Immature natural killer cell (primary cell): Measurements from ENCODE around the gene PSTPIP2. TPM values are rescaled to one million over a fixed set of nuclear protein-coding genes. Genes with fewer than 3 reads are reported as not detected.
"Not testable (repeated sequence)": the region's sequence is repeated elsewhere in the genome, so short reads cannot be mapped to it uniquely, and the experiment has no call there.

Experiments
- DNase-seq, 3 donors: peaks; one replicate each; pipeline ENCODE4 v3.0.0; 2022; ENCODE audit warnings: mixed read lengths in 1 of 3
- H3K27ac Mint-ChIP-seq, 6 donors: one replicate each; pipeline ENCODE4 v1.8.0; 2020; ENCODE audit warnings: mixed read lengths in 6 of 6, mild to moderate bottlenecking in 5 of 6, inconsistent platforms in 4 of 6, moderate library complexity in 3 of 6
- H3K27me3 Mint-ChIP-seq, 3 donors: one replicate each; pipeline ENCODE4 v1.8.0; 2020 to 2021; ENCODE audit warnings: low read depth in 3 of 3, mild to moderate bottlenecking in 3 of 3, mixed read lengths in 3 of 3, moderate library complexity in 3 of 3, inconsistent platforms in 1 of 3
- H3K36me3 Mint-ChIP-seq, 3 donors: one replicate each; pipeline ENCODE4 v1.8.0; 2020; ENCODE audit warnings: mixed read lengths in 3 of 3, inconsistent platforms in 2 of 3, mild to moderate bottlenecking in 2 of 3
- H3K4me1 Mint-ChIP-seq, 2 donors: one replicate each; pipeline ENCODE4 v1.8.0; 2020; ENCODE audit warnings: inconsistent platforms in 2 of 2, mild to moderate bottlenecking in 2 of 2, mixed read lengths in 2 of 2, moderate library complexity in 1 of 2
- H3K4me3 Mint-ChIP-seq, 5 donors: one replicate each; pipeline ENCODE4 v1.8.0; 2020; ENCODE audit warnings: mild to moderate bottlenecking in 5 of 5, mixed read lengths in 5 of 5, inconsistent platforms in 3 of 5, moderate library complexity in 3 of 5
- H3K9me3 Mint-ChIP-seq, 6 donors: one replicate each; pipeline ENCODE4 v1.8.0; 2020; ENCODE audit warnings: mild to moderate bottlenecking in 6 of 6, mixed read lengths in 6 of 6, inconsistent platforms in 4 of 6, moderate library complexity in 3 of 6
- polyA plus RNA-seq, 3 donors: library from polyadenylated mRNA; unstranded; fragments of 300-500 nt; fragmentation: Illumina TruSeq; gene quantifications; one replicate each; pipeline ENCODE4 v1.2.3, GENCODE V29; 2021

The PSTPIP2 gene
- polyA plus RNA-seq, 3 donors from 2014 or later, result 27.7 to 37.7 (median 31.6) TPM

- H3K4me3 Mint-ChIP-seq, result no peak overlapping the region
- no peak for DNase-seq
- no peak overlapping the region for H3K27ac Mint-ChIP-seq
- H3K4me1 Mint-ChIP-seq, result peaks cover 17 to 23% of the 10 kb centered on the region in 2 donors
- peaks cover 37 to 53% (median 51%) of the 10 kb centered on the region in 3 donors for H3K36me3 Mint-ChIP-seq
- no peaks in the 10 kb centered on the region for H3K27me3 Mint-ChIP-seq
- H3K9me3 Mint-ChIP-seq, result peaks cover 0 to 8% (median 5%) of the 10 kb centered on the region in 6 donors
Measured at GRCh38 chr18:46007165-46007564, 64.9 kb downstream of the PSTPIP2 start.

GRCh38 chr18:46002934-46003333 is 69.1 kb downstream of the PSTPIP2 start:
- DNase-seq, result no peak
- Mint-ChIP-seq H3K4me1 (peaks cover 44 to 50% of the 10 kb centered on the region in 2 donors), H3K9me3 (peaks cover 0 to 12% (median 7%) of the 10 kb centered on the region in 6 donors), H3K27ac (peak overlapping the region in 5 of 6 donors; percentile 6 to 32 (median 23)), H3K4me3 (peak overlapping the region in 1 of 5 donors; percentile 26), H3K27me3 (no peaks in the 10 kb centered on the region), H3K36me3 (peaks cover 17 to 34% (median 31%) of the 10 kb centered on the region in 3 donors)

GRCh38 chr18:46001892-46002291 is 70.2 kb downstream of the PSTPIP2 start:
- DNase-seq, result no peak
- H3K27ac Mint-ChIP-seq, result peak overlapping the region in 1 of 6 donors; percentile 71
- H3K36me3 Mint-ChIP-seq, result peaks cover 14 to 27% (median 26%) of the 10 kb centered on the region in 3 donors
- H3K27me3 Mint-ChIP-seq, result no peaks in the 10 kb centered on the region
- H3K4me3 Mint-ChIP-seq, result peak overlapping the region in 1 of 5 donors; percentile 9
- peaks cover 52 to 59% of the 10 kb centered on the region in 2 donors for H3K4me1 Mint-ChIP-seq
- H3K9me3 Mint-ChIP-seq, result peaks cover 0 to 12% (median 7%) of the 10 kb centered on the region in 6 donors

- peak overlapping the region in 3 of 5 donors; percentile 2 to 29 (median 26) for H3K4me3 Mint-ChIP-seq
- peaks cover 0 to 4% (median 0%) of the 10 kb centered on the region in 3 donors for H3K27me3 Mint-ChIP-seq
- peaks cover 14 to 27% (median 22%) of the 10 kb centered on the region in 3 donors for H3K36me3 Mint-ChIP-seq
- H3K4me1 Mint-ChIP-seq, result peaks cover 55 to 59% of the 10 kb centered on the region in 2 donors
- no peak for DNase-seq
- H3K27ac Mint-ChIP-seq, result peak overlapping the region in 5 of 6 donors; percentile 57 to 87 (median 62)
- H3K9me3 Mint-ChIP-seq, result peaks cover 0 to 12% (median 7%) of the 10 kb centered on the region in 6 donors
Measured at GRCh38 chr18:46001074-46001473, 71.0 kb downstream of the PSTPIP2 start.

GRCh38 chr18:45999536-45999935 is 72.5 kb downstream of the PSTPIP2 start:
- Mint-ChIP-seq H3K36me3 (peaks cover 18 to 26% (median 19%) of the 10 kb centered on the region in 3 donors), H3K27me3 (peaks cover 0 to 4% (median 0%) of the 10 kb centered on the region in 3 donors), H3K27ac (peak overlapping the region in 5 of 6 donors; percentile 84 to 96 (median 90)), H3K9me3 (peaks cover 0 to 12% (median 7%) of the 10 kb centered on the region in 6 donors), H3K4me1 (peaks cover 57 to 65% of the 10 kb centered on the region in 2 donors), H3K4me3 (no peak overlapping the region)
- no peak for DNase-seq

- peak overlapping the region; percentile 84 to 96 (median 88) for H3K27ac Mint-ChIP-seq
- peaks cover 57 to 64% of the 10 kb centered on the region in 2 donors for H3K4me1 Mint-ChIP-seq
- DNase-seq, result peak; percentile 5 to 21 (median 5)
- peaks cover 0 to 12% (median 7%) of the 10 kb centered on the region in 6 donors for H3K9me3 Mint-ChIP-seq
- peaks cover 0 to 4% (median 0%) of the 10 kb centered on the region in 3 donors for H3K27me3 Mint-ChIP-seq
- peak overlapping the region; percentile 65 to 77 (median 71) for H3K4me3 Mint-ChIP-seq
- peaks cover 18 to 33% (median 27%) of the 10 kb centered on the region in 3 donors for H3K36me3 Mint-ChIP-seq
Measured at GRCh38 chr18:45998244-45998643, 73.8 kb downstream of the PSTPIP2 start.

GRCh38 chr18:45997700-45998151 is 74.3 kb downstream of the PSTPIP2 start:
- H3K4me1 Mint-ChIP-seq, result peaks cover 52 to 59% of the 10 kb centered on the region in 2 donors
- peaks cover 13 to 30% (median 22%) of the 10 kb centered on the region in 3 donors for H3K36me3 Mint-ChIP-seq
- peaks cover 0 to 10% (median 5%) of the 10 kb centered on the region in 6 donors for H3K9me3 Mint-ChIP-seq
- peaks cover 0 to 4% (median 0%) of the 10 kb centered on the region in 3 donors for H3K27me3 Mint-ChIP-seq
- H3K27ac Mint-ChIP-seq, result peak overlapping the region; percentile 84 to 96 (median 88)
- DNase-seq, result peak; percentile 24 to 35 (median 29)
- peak overlapping the region; percentile 65 to 77 (median 71) for H3K4me3 Mint-ChIP-seq

- Mint-ChIP-seq H3K27me3 (peaks cover 0 to 4% (median 0%) of the 10 kb centered on the region in 3 donors), H3K36me3 (peaks cover 13 to 28% (median 18%) of the 10 kb centered on the region in 3 donors), H3K4me1 (peaks cover 33 to 36% of the 10 kb centered on the region in 2 donors), H3K27ac (peak overlapping the region in 3 of 6 donors; percentile 9 to 49 (median 37)), H3K9me3 (no peaks in the 10 kb centered on the region), H3K4me3 (no peak overlapping the region)
- DNase-seq, result no peak
Measured at GRCh38 chr18:45995461-45995860, 76.6 kb downstream of the PSTPIP2 start.

GRCh38 chr18:45993438-45993837 is 78.6 kb downstream of the PSTPIP2 start:
- peaks cover 0 to 4% (median 0%) of the 10 kb centered on the region in 3 donors for H3K27me3 Mint-ChIP-seq

GRCh38 chr18:45992527-45992926 is 79.5 kb downstream of the PSTPIP2 start:
- H3K9me3 Mint-ChIP-seq, H3K4me3 Mint-ChIP-seq, H3K27ac Mint-ChIP-seq, H3K27me3 Mint-ChIP-seq, DNase-seq: not testable (repeated sequence)
- H3K36me3 Mint-ChIP-seq, result peaks cover 25 to 51% (median 42%) of the 10 kb centered on the region in 3 donors
- H3K4me1 Mint-ChIP-seq, result peaks cover 10 to 11% of the 10 kb centered on the region in 2 donors

More at GRCh38 chr18:45993438-45993837, 78.6 kb downstream of the PSTPIP2 start:
- DNase-seq, result no peak
- peaks cover 19 to 20% of the 10 kb centered on the region in 2 donors for H3K4me1 Mint-ChIP-seq
- peaks cover 25 to 45% (median 35%) of the 10 kb centered on the region in 3 donors for H3K36me3 Mint-ChIP-seq
- no peak overlapping the region for H3K4me3 Mint-ChIP-seq
- no peak overlapping the region for H3K27ac Mint-ChIP-seq
- H3K9me3 Mint-ChIP-seq, result no peaks in the 10 kb centered on the region

GRCh38 chr18:45991788-45992187 is 80.3 kb downstream of the PSTPIP2 start:
- H3K36me3 Mint-ChIP-seq, result peaks cover 29 to 55% (median 42%) of the 10 kb centered on the region in 3 donors
- no peaks in the 10 kb centered on the region for H3K9me3 Mint-ChIP-seq
- no peak overlapping the region for H3K4me3 Mint-ChIP-seq
- no peak overlapping the region for H3K27ac Mint-ChIP-seq
- no peak for DNase-seq
- H3K4me1 Mint-ChIP-seq, result peaks cover 6% of the 10 kb centered on the region in 2 donors
- H3K27me3 Mint-ChIP-seq, result peaks cover 0 to 4% (median 2%) of the 10 kb centered on the region in 3 donors

- no peak for DNase-seq
- Mint-ChIP-seq H3K27ac (peak overlapping the region in 1 of 6 donors; percentile 29), H3K9me3 (no peaks in the 10 kb centered on the region), H3K27me3 (peaks cover 0 to 2% (median 0%) of the 10 kb centered on the region in 3 donors), H3K36me3 (peaks cover 28 to 36% (median 35%) of the 10 kb centered on the region in 3 donors), H3K4me1 (no peaks in the 10 kb centered on the region), H3K4me3 (no peak overlapping the region)
Measured at GRCh38 chr18:45984546-45985235, 87.4 kb downstream of the PSTPIP2 start.

- Mint-ChIP-seq H3K4me1 (no peaks in the 10 kb centered on the region), H3K36me3 (peaks cover 12 to 17% (median 13%) of the 10 kb centered on the region in 3 donors), H3K27ac (peak overlapping the region in 2 of 6 donors; percentile 40 to 71), H3K27me3 (no peaks in the 10 kb centered on the region), H3K9me3 (no peaks in the 10 kb centered on the region), H3K4me3 (no peak overlapping the region)
- DNase-seq, result no peak
Measured at GRCh38 chr18:45981821-45982220, 90.2 kb downstream of the PSTPIP2 start.

GRCh38 chr18:45980229-45980628 is 91.8 kb downstream of the PSTPIP2 start:
- no peaks in the 10 kb centered on the region for H3K4me1 Mint-ChIP-seq
- DNase-seq, result no peak
- H3K9me3 Mint-ChIP-seq, result no peaks in the 10 kb centered on the region
- peak overlapping the region in 1 of 6 donors; percentile 22 for H3K27ac Mint-ChIP-seq
- H3K36me3 Mint-ChIP-seq, result peaks cover 8 to 13% (median 13%) of the 10 kb centered on the region in 3 donors
- no peak overlapping the region for H3K4me3 Mint-ChIP-seq
- peaks cover 0 to 3% (median 0%) of the 10 kb centered on the region in 3 donors for H3K27me3 Mint-ChIP-seq
